C4-2B (cell line): ENCODE data around the gene MTPN.

Experiments
- CTCF ChIP-seq: fragments of 450-650 bp; conservative IDR thresholded peaks from 2 replicates; pipeline ENCODE4 v1.5.1; 2017; ENCODE audit warnings: mild to moderate bottlenecking
- ZFX ChIP-seq: fragments of 450-650 bp; IDR thresholded peaks from 2 replicates; pipeline ENCODE4 v1.6.1; 2017

- TF ChIP-seq CTCF (no peak), ZFX (no peak)
These were observed 42.5 kb downstream of the MTPN start for GRCh38 chr7:135934651-135935050.
